GM18507 (cell line): Measurements from ENCODE around the gene EXOC6B.
"Not testable (repeated sequence)": the region's sequence is repeated elsewhere in the genome, so short reads cannot be mapped to it uniquely, and the experiment has no call there.

Experiments
- DNase-seq: peaks from one replicate; pipeline ENCODE4 v3.0.0; 2011; ENCODE audit warnings: low read depth; ENCODE audit not compliant: insufficient read length; ENCODE audit errors: extremely low spot score
- FAIRE-seq: peaks from 2 replicates; lab custom pipeline; 2011; peaks lifted over from hg19 to GRCh38; lab: Jason Lieb, UNC

EXOC6B gene

GRCh38 chr2:72527424-72527823 is 298.4 kb downstream of the EXOC6B start:
- no peak for DNase-seq
- FAIRE-seq: no peak

- no peak for DNase-seq
- no peak for FAIRE-seq
These were observed 299.2 kb downstream of the EXOC6B start for GRCh38 chr2:72526623-72527022.

GRCh38 chr2:72524071-72524470 is 301.8 kb downstream of the EXOC6B start:
- DNase-seq: no peak
- no peak for FAIRE-seq

GRCh38 chr2:72515696-72516095 is 310.1 kb downstream of the EXOC6B start:
- no peak for DNase-seq
- no peak for FAIRE-seq

- FAIRE-seq: no peak
- DNase-seq: no peak
These were observed 312.8 kb downstream of the EXOC6B start for GRCh38 chr2:72513011-72513410.

- DNase-seq (no peak), FAIRE-seq (no peak)
These were observed 313.5 kb downstream of the EXOC6B start for GRCh38 chr2:72512376-72512775.

GRCh38 chr2:72511906-72512305 is 313.9 kb downstream of the EXOC6B start:
- no peak for FAIRE-seq
- DNase-seq: no peak

GRCh38 chr2:72497763-72498162 is 328.1 kb downstream of the EXOC6B start:
- FAIRE-seq (no peak), DNase-seq (no peak)

- no peak for FAIRE-seq
- no peak for DNase-seq
These were observed 329.4 kb downstream of the EXOC6B start for GRCh38 chr2:72496479-72496878.

- no peak for DNase-seq
- FAIRE-seq: no peak
These were observed 331.4 kb downstream of the EXOC6B start for GRCh38 chr2:72494392-72494791.

- FAIRE-seq, DNase-seq: not testable (repeated sequence)
These were observed 341.2 kb downstream of the EXOC6B start for GRCh38 chr2:72484622-72485021.

- FAIRE-seq (no peak), DNase-seq (no peak)
These were observed 342.5 kb downstream of the EXOC6B start for GRCh38 chr2:72483346-72483745.

- FAIRE-seq: no peak
- no peak for DNase-seq
These were observed 350.6 kb downstream of the EXOC6B start for GRCh38 chr2:72475246-72475645.

GRCh38 chr2:72457801-72458516 is 367.9 kb downstream of the EXOC6B start:
- FAIRE-seq: no peak
- no peak for DNase-seq

GRCh38 chr2:72454189-72454588 is 371.6 kb downstream of the EXOC6B start:
- DNase-seq: no peak
- FAIRE-seq: no peak

- no peak for DNase-seq
- no peak for FAIRE-seq
These were observed 383.6 kb downstream of the EXOC6B start for GRCh38 chr2:72442270-72442669.

- DNase-seq (no peak), FAIRE-seq (no peak)
These were observed 385.9 kb downstream of the EXOC6B start for GRCh38 chr2:72439892-72440291.

GRCh38 chr2:72438364-72438763 is 387.5 kb downstream of the EXOC6B start:
- FAIRE-seq (no peak), DNase-seq (no peak)

GRCh38 chr2:72431737-72432136 is 394.1 kb downstream of the EXOC6B start:
- DNase-seq: no peak
- FAIRE-seq: no peak

GRCh38 chr2:72427022-72427861 is 398.6 kb downstream of the EXOC6B start:
- DNase-seq (no peak), FAIRE-seq (no peak)

GRCh38 chr2:72425996-72426395 is 399.8 kb downstream of the EXOC6B start:
- DNase-seq (no peak), FAIRE-seq (no peak)
